Measurements from ENCODE around the gene ANAPC5.

DNA sequence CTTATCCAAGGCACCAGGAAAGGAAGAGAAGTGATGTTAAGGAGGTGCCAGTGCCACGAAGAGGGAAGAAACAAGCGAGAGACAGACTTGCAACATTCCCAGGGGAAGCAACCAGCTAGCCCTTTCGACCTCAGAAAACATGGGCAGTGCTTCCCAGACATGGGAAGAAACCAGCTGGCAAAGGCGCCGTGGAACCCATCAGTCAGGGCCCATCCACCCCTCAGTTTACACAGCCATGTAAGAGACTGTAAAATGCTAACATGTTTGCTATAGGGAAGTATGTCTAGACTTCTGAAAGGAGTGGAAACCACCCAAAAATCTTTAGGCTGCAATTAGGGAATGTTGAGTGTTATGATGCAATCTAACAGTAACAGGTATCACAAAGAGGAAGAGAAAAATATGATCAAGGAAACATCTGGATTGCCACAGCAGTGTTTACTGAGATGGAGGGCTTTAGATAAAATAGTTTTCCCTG lies 26.3 kb downstream of the ANAPC5 start:
- TF ChIP-seq EZH2 (IDR thresholded peaks at IDR 0.05; ENCODE audit: insufficient read depth, poor library complexity, severe bottlenecking) (no peak), EZH2phosphoT487 (IDR thresholded peaks at IDR 0.05; ENCODE audit: insufficient read depth, low read depth) (no peak)
